HG03354 (cell line): ENCODE measurements around the gene CORO6.
A peak's percentile ranks its signal among the peaks of the same experiment; 100 is the strongest.

ENCODE experiments used
- ATAC-seq: cut with Tn5 transposase; IDR thresholded peaks from one replicate; pipeline ENCODE4 v1.9.1; 2021; ENCODE audit warnings: mild to moderate bottlenecking; ENCODE audit not compliant: unreplicated experiment, poor library complexity, severe bottlenecking

CORO6 gene

DNA sequence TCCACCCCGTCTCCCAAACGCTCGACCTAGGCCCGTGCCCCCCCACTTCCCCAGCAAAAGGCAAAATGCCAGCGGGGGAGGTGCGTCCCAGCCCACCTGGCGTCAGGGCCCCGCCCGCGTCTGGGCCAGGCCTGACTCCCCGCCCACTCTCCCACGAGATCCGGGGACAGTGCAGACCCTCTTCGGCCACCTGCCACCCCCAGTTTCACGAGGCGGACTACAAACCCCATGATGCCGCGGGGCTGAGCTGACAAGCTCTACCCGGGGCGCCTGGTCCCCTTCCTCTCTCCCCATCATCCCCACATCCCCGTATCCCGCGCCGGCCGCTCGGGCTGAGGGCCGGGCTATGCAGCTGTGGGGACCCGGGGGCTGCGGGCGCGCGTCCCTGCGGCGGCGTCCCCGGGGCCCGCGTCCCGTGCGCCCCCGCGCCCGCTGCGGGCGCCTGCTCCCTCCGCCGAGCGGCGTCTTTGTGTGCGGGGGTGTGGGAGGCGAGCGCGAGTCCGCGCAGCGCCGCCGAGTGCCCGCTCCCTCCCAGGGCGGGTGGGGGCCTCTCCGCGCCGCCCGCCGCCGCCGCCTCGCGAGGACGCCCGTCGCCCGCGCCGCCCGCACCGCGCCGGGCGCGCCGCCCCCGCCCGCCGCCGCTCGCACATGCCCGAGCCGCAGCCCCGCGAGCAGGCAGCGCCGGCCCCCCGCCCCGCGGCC, 29.7 kb downstream of the CORO6 start, which contains the start of gene ANKRD13B:
TSS of gene ANKRD13B (plus strand) at position 283 of the 702 bp plus-strand sequence. CDS start 490 bp downstream, outside the sequence.
- no peak for ATAC-seq

DNA sequence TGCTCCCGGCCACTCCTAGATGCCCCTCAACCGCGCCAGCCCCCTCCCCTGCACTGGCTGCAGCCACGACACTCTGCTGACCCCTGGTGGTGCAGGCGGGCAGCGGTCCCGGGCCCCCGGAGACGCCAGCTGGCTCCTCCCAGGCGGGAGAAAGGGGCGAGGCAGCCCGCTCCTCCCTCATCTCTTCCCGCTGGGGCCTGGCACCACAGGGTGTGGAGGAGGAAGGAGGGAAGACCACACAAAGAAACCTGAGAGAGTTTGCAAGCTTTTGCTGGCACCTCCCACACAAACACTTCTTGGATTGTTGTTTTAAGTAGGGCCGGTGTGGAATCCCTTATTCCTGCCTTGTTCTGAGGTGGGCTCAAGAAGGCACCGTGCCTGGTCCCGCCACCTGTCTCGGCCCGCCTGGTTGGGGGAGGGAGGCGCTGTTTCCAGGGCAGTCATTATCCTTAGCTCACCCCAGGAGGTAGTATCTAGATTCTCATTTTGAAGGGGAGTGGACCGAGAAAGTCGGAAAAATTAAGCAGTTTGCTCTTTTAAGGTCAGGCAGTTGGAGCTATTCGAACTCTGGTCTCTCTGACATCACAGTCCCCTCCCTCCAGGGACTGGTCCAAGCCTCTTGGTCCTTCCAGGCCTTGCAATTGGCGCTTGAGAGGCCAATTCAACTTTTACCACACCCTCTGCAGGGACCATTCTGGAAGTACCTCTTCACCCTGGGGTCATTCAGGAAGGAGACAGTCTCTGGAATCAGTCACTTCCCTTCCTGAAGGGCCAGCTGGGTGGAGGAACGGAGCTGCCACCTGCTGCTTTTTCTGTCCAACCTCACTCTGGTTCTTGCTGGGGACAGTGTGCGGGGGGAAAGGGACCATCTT, 30.7 kb downstream of the CORO6 start:
- peak; percentile 32 for ATAC-seq

GRCh38 chr17:29591146-29591736, 31.5 kb downstream of the CORO6 start:
- ATAC-seq = no peak

DNA sequence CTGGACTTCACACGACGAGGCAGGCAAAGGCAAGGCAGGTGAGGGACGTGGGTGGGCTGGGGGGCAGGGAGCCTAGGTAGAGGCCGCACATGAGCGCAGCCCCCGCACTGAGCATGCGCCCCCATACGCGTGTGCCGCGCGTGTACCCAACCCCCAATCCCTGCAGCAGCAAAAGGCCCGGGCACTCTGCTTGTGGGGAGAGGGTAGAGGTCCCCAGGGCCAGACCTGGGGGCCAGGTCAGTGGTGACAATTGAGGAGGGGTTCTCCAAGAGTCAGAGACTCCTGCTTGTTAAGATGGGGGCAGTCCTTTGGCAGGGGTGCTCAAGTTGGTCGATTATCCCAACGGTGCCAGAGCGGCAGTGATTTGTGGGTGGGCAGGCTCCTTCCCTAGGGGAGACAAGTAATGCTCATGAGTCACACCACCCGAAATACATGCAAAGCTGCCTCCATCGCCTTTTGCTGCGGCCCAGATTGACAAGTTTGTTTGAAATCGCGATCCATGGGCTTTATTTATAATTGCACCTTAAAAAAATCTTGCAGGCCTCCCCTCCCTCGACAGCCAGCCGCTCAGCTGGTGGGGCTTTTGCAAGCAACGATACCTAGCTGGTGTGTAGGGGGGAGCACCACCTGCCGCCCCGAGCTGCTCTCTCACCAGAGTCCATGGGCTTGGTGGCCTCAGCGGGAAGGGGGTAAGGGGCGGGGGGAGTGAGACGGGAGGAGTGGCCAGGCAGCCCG, 32.1 kb downstream of the CORO6 start:
- ATAC-seq = no peak

DNA sequence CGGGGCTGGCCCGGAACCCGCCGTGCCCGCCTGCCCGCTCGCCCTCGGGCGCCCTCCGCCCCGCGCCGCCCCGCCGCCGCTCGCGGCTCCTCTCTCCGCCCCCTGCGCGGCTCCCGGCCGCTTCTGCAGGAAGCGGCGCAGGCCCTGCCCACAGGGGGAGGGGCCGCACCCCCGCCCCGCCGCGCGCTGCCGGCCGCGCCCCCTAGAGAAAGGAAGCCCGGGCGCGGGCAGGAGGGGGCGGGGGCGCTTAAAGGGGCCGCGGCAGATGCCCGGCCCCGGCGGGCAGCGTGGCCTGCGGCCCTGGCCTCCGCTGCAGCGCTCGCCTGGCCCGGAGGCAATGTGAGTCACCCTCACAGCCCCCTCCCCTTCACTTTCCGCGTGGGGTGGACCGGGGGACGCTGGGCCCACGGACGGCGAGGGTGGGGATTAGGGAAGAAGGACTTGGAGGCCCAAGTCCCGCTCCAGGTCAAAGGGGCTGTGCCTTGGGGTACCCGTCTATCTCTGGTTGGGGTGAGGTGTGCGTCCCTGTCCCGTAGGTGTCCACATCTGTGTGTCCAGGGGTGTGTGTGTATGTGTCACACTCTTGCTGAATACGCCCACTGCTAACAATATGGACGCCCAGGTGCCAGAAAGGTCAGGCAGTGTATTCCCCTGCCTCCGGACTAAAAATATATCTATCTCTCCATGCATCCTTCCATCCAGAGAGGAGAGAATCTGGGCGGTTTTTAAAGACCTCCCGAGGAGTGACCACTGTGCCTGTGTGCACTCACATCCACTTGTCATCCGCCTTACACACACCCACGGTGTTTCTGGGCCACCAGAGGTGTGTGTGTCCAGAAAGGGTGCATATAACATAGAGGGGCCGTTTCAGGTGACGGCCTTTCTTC, 32.9 kb downstream of the CORO6 start, which contains the start of gene GIT1:
TSS of gene GIT1 (minus strand) at position 125 of the 887 bp plus-strand sequence. CDS start 270 bp downstream, outside the sequence.
- peak; percentile 63 for ATAC-seq

DNA sequence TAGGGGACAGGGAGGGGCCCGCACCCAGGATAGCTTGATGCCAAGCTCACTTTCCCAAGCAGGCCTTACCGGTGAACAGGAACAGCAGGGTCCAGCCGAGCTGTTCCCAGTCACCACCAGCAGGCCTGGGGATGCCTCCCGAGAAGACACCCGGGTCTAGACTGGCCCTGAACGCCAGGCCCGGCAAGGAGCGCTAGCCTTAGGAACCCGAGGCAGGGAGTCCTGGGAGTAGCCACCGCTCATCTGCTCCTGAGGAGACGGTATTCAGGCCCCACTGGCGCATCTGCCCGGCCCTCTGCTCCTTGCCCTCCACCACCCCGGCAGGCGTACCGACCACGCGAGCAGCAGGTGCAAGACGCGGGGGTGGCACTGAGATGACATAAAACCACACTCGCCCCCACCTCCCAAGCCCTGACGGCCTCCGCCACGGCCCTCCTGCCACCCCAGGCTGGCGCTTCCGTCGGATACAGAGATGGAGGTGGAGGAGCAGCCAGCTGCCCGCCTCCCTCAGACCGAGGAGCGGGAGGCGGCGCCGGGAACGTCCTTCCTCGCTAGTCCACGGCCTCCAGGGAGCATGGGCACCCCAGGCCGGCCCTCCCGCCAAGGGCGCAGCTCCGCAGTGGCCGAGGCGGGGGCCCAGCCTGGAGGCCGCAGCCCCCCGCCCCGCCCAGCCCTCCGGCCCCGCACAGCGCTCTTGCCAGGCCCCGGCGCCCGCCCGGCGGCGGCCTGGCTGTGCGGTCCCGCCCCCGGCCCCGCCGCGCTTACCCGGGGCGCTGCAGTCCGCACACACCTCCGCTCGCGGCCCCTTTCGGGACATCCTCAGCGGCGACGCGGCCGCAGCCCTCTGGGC, 33.9 kb downstream of the CORO6 start:
- peak; percentile 22 for ATAC-seq

- ATAC-seq = no peak
Observed at GRCh38 chr17:29588017-29588561, 34.6 kb downstream of the CORO6 start.

- ATAC-seq = no peak
Observed at GRCh38 chr17:29587591-29587990, 35.1 kb downstream of the CORO6 start.

DNA sequence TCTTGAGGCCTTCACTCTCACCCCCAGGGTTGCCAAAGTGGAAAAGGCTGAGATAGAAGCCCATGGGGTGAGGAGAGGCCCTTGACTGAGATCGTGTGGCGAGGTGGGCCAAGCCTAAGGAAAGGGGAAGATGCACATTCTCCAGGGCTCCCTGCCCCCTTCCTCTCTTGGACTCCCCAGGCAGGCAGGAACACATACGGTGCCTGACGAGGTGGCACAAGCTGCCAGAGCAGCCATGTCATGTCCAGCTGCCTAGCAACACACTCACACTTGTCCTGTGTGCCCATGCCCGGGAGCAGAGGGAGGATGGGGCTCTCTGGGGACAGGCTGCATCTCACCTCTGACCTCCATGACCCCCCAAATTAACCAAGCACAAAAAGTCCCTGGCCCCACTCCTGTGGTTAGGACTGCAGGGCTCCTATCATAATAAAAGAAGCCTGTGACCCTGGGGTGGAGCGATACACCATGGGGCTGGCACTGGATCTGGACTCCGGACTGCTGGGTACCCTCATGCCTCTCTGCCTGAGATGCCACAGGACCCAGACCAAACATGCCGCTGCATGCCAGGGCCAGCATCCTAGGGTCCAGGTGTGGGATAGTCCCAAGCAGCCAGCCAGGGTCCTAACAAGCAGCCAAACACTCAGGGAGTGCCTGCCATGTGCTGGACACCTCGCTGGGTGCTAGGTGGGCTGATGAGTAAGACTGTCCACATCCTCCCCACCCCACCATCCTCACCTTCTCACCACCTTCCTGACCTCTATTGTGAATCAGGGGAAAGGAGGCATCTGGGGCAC, 35.8 kb downstream of the CORO6 start:
- ATAC-seq = no peak

DNA sequence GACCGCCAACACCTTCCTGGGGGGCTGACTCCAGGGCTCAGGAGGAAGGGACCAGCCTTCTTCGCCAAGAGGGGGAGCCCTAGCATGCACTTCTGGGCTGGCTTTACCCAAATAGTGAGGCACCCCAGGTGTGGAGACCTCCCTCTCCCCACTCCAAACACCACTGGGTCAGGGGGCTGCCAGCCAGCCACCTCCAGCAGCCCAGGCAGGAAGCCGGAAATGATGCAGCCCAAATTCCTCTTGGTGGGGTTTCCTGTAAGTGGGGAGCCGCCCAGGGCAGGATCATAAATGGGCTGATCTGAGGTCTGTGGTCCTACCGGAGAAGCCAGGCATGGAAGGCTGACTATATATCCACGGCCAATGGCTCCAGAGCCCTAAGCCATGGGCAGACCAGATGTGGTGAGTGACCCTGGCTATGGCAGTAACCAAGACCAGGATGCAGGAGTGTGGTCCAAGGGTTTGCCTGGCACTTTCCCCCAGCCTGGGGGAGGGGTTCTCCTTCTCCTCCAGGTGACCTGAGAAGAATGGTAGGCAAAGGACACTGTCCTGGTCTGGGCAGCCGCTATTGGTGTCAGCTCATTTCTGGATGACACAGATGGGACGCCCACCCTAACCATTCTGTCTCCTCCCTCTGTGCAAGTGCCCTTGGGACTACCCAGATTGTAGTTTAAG, 37.5 kb downstream of the CORO6 start:
- ATAC-seq = no peak

DNA sequence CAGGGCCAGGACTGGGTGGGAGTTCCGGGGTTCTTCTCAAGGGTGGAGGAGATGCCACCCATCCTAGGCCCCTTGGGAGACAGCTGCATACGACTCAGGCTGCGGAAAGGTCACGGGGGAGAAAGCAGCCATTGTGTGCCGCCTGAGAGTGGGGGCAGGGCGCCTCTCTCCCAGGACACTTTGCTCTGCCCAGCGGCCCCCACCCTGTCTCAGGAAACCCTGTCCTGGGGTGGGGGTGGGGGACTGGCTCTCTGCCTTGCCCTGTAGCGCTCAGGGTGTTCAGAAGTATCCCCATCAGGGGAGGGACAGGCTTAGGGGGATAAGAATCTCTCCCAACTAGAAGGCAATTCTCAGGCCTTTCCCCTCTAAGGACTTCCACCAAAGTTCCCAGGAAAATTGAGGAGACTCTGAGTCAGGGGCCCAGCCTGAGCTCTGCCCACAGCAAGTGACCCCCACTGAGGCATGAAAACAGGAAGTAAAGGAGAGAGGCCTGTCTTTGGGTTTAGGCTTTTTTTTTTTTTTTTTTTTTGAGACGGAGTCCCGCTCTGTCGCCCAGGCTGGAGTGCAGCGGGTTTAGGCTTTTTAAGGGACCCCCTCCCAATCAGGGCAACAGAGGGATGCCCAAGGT, 38.1 kb downstream of the CORO6 start:
- ATAC-seq = no peak

- ATAC-seq = no peak
Observed at GRCh38 chr17:29583324-29584248, 39.1 kb downstream of the CORO6 start.

DNA sequence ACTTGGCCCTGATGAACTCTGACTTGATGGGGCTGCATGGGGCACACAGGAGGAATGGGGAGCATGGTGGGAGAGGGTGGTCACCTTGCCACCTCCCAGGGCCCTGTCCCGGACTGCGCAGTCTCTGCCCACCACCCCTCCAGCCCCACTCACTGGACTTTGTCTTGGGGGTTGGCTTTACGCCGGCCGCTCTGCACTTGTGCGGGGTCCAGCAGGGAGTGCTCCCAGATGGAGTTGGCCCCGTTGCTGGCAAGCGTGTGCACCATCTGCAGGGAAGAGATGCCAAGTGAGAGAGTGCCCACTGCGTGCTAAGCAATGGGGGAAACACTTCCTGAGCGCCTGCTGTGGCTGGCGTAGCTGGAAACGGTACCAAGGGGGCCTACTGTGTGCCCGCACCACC, 39.9 kb downstream of the CORO6 start:
- ATAC-seq = no peak

DNA sequence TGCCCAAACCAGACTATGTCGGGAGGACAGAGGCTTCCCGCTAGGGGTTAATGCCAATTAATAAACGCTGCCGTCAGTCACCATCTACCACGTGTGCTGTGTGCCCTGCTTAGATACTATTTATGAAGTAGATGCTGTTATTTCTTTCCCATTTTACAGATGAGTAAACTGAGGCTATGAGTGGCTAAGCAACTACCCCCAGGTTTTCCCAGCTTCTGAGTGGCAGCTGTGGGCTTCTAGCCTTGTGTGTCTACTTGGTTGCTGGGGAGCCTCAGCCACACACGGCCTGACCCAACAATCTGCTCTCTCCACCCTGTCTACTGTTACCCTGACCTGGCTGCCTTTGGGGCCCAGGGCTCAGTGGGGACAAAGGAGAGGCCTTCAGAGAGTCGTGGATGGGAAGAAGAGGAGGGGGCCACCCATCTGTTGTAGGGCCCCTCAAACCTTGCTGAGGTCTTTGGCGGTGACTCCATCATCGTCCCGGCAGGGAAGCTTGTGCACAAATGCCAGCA, 40.4 kb downstream of the CORO6 start:
- ATAC-seq = no peak
